ENCODE measurements around the gene PPM1L.

PPM1L gene

DNA sequence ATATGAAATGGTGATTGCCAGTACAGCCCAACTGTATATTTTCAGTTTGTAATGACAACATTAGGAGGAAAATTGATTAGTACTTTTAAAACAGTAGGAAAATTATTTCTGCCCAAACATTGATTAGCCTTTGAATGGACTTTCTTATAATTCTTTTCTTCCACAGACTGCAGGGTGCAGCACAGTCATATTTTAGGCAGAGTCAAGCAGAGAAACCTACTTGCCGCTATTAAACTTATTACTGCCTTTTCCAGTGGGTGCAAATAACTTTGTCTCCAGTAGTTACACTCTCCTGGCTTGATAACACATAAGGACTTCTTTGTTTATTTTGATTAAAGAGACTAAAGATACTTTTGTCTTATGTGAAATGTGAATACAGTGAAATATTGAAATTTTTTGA, 85.4 kb downstream of the PPM1L start:
- DNase-seq (ENCODE audit: extremely low read depth in 1 of 2, low read depth in 1 of 2), result no peak

DNA sequence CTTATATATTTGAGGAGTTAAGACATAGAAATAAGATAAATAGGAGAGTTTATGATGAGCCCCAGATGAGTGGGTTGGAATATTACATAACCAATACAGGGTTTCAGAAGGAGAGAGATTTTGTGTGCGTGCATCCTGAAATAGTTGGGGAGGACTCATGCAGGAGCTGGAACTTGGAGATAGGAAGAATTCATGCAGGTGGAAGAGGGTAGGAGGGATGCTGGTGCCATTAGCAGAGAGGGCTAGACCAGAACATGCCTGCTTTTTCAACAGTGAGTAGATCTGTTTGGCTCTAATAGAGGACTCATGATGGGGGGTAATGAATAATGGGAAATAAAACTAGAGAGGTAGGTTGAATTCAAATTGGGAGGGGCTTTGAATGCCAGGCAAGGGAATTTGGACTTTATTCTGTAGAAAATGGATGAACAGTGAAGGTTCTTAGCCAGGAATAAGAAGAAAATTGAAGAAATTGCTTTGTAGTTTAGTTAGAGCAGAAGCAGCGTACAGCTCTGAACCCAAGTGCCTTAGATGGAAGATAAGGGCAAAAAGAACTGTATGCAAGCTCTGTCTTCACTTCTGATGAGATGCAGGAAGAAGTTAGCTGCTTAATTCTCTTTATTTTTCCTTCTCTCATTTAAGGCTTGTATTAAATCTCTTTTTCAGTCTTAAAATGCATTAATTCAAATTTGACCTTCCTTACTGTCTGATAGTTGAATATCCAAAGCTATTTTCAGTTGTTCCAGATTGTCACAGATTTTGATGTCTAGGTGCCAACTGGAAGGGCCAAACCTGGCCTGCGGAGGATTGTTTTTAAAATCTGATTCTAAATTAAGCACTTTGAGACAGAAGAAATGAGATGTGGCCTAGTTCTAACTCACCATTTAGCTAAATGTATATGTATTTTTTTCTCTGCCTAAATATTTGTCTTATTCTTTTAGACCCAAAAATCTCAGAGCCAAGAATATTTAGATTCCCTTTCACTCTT, 86.3 kb downstream of the PPM1L start:
- DNase-seq (ENCODE audit: extremely low read depth in 1 of 2, low read depth in 1 of 2), result no peak

DNA sequence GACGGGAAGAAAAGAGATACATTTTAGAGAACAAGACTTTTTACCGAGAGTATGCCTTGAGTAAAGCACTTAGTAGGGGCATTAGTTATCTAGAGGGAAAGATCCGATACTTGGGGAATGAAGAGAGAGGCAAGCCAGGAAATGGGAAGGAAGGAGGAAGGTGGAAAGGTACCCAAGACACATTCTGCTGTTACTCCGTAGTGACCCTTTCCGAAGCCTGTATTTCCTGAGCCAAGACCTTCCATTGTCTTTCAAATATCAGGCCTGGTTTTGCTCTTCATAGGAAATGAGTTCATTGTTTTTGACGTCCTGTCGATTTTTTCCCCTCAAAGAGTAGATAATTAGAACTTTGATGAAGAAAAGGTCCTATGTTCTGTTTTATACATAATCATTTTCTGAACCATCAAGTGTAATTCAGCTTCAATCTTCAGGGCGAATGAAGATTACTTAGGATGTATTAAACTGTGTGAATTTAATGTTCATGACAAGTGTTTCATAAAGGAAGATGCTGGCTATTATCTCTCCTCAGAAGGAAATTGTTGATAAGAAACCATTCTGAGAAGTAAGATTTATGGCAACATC, 95.7 kb downstream of the PPM1L start:
- no peak for DNase-seq (ENCODE audit: extremely low read depth in 1 of 2, low read depth in 1 of 2)

GRCh38 chr3:160852856-160853255, 96.8 kb downstream of the PPM1L start:
- no peak for DNase-seq (ENCODE audit: extremely low read depth in 1 of 2, low read depth in 1 of 2)

GRCh38 chr3:160856450-160856849, 100.4 kb downstream of the PPM1L start:
- no peak for DNase-seq (ENCODE audit: extremely low read depth in 1 of 2, low read depth in 1 of 2)

DNA sequence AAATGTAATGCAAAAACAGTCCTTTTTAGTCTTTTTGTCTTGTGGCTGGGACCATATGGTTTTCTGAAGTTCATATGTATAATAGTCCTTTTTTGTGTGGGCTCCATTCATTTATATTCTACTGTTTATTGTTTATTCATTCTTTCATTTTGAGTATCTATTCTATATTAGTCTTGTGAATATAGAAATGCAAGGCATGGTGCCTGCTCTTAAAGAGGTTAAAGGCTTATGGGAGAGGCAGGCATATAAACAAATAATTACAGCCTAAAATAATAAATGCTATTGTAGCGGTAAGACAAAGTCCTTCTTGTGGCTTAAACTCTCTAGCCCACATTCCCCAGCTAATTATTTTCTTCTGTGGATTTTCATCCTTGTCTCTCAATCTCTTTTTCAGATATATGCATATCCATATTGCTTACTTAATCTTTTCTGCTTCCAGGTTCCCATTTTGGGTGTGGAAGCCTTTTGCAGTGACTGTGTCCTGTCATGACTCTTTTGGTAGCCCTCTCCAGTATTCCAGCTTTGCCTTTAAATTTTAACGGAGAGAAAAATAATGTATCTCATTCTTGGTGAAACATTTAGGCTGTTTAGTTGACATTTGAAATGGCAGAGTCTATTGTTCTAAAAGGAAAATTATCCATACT, 101.6 kb downstream of the PPM1L start:
- no peak for DNase-seq (ENCODE audit: extremely low read depth in 1 of 2, low read depth in 1 of 2)

DNA sequence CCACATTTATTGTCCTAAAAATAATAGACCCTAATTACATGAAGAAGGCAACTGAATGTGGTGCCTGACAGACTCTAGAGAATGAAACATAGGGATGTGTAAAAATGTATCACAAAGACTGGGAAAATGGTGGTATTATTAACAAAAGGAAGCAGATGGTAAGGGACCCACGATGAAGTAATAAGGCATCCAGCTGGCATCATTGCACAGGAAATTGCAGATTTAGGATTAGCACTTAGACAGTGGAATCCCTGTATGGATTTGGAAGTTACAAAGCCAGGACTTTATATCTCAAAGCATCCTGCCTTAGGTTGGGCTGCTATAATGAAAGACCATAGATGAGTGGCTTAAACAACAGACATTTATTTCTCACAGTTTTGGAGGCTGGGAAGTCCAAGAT, 104.3 kb downstream of the PPM1L start:
- no peak for DNase-seq (ENCODE audit: extremely low read depth in 1 of 2, low read depth in 1 of 2)

DNA sequence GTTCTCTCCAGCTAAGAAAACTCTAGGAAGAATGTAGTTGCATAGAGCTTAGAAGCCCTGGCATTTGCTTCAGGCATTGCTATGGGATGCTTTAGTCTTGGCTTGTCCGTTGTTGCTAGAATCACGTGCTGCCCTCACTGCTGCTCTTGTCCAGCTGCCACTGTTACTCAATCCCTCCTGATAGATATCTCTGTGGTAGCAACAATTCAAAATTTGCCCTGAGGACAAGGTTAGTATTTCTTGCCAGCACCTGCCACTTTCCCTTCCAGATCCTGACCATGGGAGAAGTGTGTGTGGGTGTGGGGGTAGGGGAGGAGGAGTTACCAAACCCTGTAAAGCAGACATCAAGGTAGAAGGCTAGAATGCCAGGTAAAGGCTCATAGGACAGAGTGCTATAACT, 113.8 kb downstream of the PPM1L start:
- DNase-seq (ENCODE audit: extremely low read depth in 1 of 2, low read depth in 1 of 2), result no peak

GRCh38 chr3:160870327-160870726, 114.3 kb downstream of the PPM1L start:
- no peak for DNase-seq (ENCODE audit: extremely low read depth in 1 of 2, low read depth in 1 of 2)

GRCh38 chr3:160874736-160875135, 118.7 kb downstream of the PPM1L start:
- no peak for DNase-seq (ENCODE audit: extremely low read depth in 1 of 2, low read depth in 1 of 2)

GRCh38 chr3:160876643-160877042, 120.6 kb downstream of the PPM1L start:
- no peak for DNase-seq (ENCODE audit: extremely low read depth in 1 of 2, low read depth in 1 of 2)

DNA sequence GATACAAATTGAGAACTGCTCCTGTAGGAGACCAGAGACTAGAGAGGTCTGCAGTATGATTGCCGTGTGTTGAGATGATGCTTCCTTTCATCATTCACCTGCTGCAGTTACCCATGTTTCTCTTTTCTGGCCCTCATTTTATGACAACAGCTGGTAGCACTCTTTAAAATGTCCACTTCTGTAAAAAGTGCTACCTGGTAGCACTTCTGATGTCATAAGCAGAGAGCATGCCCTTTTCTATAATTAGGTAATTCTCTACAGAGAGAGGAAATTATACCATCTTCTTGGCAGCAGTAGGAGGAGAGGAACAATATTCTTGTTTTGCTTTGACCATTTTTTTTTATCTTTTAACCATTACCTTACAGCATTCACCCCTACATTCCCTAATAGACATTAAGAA, 123.8 kb downstream of the PPM1L start:
- DNase-seq (ENCODE audit: extremely low read depth in 1 of 2, low read depth in 1 of 2), result no peak

DNA sequence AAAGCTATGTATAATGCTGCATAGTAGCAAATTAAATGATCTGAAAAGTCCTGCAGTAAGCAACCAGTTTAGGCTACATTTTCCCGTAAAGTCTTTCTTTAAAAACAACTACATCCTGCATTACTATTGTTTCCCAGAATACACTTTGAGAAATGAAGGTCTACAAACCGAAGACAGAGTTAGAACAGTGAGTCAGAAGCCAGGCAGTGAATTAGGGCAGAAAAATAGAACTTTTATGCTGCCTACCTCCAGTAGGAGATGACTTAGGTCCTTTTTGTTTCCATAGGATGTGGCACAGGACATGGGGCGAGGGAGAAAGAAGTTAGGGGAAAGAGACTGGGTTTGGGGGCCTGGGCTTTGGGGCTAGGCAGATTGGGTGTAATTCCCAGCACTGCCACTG, 127.3 kb downstream of the PPM1L start:
- DNase-seq (ENCODE audit: extremely low read depth in 1 of 2, low read depth in 1 of 2), result no peak

GRCh38 chr3:160885791-160886286, 129.8 kb downstream of the PPM1L start:
- no peak for DNase-seq (ENCODE audit: extremely low read depth in 1 of 2, low read depth in 1 of 2)

DNA sequence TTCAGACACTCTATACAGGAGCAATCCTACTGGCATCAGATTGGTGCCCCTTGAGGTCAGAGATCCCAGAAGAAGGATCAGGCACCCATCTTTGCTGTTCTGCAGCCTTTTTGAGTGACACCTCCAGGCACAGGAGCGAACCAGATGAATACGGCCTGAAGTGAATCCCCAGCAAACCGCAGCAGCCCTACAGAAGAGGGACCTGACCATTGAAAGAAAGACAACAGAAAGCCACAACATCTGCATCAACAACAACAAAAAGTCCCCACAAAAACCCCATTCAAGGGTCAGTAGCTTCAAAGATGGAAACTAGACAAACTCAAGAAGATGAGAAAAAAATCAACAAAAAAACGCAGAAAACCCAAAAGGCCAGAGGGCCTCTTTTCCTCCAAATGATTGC, 130.4 kb downstream of the PPM1L start:
- no peak for DNase-seq (ENCODE audit: extremely low read depth in 1 of 2, low read depth in 1 of 2)

DNA sequence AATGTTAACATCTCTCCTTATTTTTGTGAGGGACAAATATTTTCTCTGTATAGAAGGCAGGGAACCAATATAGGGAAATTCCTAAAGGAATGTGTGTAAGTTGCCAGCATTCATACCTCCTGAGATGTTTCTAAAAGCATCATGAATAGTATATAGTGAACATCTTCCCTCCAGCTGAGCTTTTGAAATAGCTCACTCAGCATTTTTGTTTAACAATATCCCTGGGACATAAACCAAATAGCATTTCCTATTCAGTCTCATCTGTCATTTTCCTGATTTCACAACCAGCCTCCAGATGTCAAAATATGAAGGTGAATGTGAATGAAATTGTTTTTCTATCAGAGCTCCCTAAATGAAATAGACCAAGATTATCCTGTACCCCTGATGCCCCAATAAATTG, 137.2 kb downstream of the PPM1L start:
- DNase-seq (ENCODE audit: extremely low read depth in 1 of 2, low read depth in 1 of 2), result no peak

GRCh38 chr3:160904691-160905090, 148.7 kb downstream of the PPM1L start:
- no peak for DNase-seq (ENCODE audit: extremely low read depth in 1 of 2, low read depth in 1 of 2)

- DNase-seq (ENCODE audit: extremely low read depth in 1 of 2, low read depth in 1 of 2), result no peak
Observed at GRCh38 chr3:160906646-160907045, 150.6 kb downstream of the PPM1L start.

DNA sequence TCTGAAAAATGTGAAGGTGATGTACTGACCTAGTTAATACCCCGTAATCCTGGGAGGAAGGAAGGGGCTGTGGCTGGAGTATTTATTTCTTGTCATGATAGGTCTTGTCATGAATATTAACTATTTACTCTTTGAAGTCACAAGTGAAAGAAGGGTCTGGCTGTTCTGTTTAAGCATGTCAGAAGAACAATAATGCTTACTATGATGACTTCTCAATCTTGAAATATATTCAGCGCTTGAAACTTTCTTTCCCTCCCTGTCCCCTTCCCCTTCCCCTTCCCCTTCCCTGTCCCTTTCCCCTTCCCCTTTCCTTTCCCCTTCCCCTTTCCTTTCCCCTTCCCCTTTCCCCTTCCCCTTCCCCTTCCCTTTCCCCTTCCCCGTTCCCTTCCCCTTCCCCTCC, 153.9 kb downstream of the PPM1L start:
- DNase-seq (ENCODE audit: extremely low read depth in 1 of 2, low read depth in 1 of 2), result no peak

- no peak for DNase-seq (ENCODE audit: extremely low read depth in 1 of 2, low read depth in 1 of 2)
Observed at GRCh38 chr3:160911411-160911810, 155.4 kb downstream of the PPM1L start.

DNA sequence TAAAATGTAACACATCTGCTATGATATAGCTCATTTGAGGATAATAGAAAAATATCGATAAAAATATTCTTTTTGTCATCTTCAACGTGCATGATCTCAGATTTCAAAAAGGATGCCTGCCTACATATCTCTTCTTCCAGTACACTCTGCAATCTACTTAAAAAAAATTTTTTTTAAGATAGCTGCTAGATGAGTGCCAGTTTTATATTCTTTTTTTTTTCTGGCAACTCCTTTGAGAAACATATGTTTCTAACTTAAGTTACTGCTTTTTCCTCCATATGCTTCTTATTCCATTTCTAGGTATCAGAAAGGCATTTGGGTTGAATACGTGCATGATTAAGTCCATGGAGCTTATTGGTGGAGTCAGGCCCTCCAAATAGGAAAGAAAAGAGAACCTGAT, 160.4 kb downstream of the PPM1L start:
- DNase-seq (ENCODE audit: extremely low read depth in 1 of 2, low read depth in 1 of 2), result no peak

- DNase-seq (ENCODE audit: extremely low read depth in 1 of 2, low read depth in 1 of 2), result no peak
Observed at GRCh38 chr3:160919942-160920341, 163.9 kb downstream of the PPM1L start.
